GM12878 (cell line): ENCODE measurements around the gene SUOX. TPM values are rescaled to one million over a fixed set of nuclear protein-coding genes. Genes with fewer than 3 reads are reported as not detected.

Experiments
- ATAC-seq: fragments of 200-7000 bp; cut with Tn5 transposase; 3 replicates; pipeline ENCODE4 v1.9.1; 2020; ENCODE audit warnings: mild to moderate bottlenecking, moderate library complexity
- BruUV-seq: library from RNA; stranded (reverse); fragments of 400-500 nt; replicated peaks from 2 replicates; lab custom pipeline; 2021; lab: Mats Ljungman, UMichigan
- CTCF ChIA-PET: fragments of 300-600 bp; sonication (Branson Sonifier 250); formaldehyde crosslinking; extraction: SDS; loops from one replicate; lab custom pipeline; 2021; ENCODE audit warnings: inconsistent platforms; lab: Yijun Ruan, JAX
- POLR2A ChIA-PET: fragments of 350-600 bp; formaldehyde crosslinking; extraction: SDS; loops from one replicate; lab custom pipeline; 2021; ENCODE audit warnings: inconsistent platforms; lab: Charles Lee
- RAD21 ChIA-PET: fragments of 300-600 bp; sonication (Branson Sonifier 250); formaldehyde crosslinking; loops from one replicate; lab custom pipeline; 2023; ENCODE audit warnings: antibody characterized with exemption; ENCODE audit not compliant: unreplicated experiment; lab: Charles Lee
- SMC1A ChIA-PET: fragments of 300-600 bp; sonication (Branson Sonifier 250); formaldehyde crosslinking; loops from one replicate; lab custom pipeline; 2023; ENCODE audit not compliant: unreplicated experiment, uncharacterized antibody; lab: Charles Lee
- DNase-seq: peaks from one replicate; pipeline ENCODE4 v3.0.0-alpha.2; 2011; ENCODE audit warnings: low read depth, low spot score
- FAIRE-seq: peaks from 3 replicates; lab custom pipeline; 2011; peaks lifted over from hg19 to GRCh38; lab: Jason Lieb, UNC
- H2AFZ ChIP-seq: 2 replicates; pipeline ENCODE4 v1.6.0; 2011; ENCODE audit warnings: low read depth, low read length, control low read depth; ENCODE audit not compliant: control insufficient read depth
- H3K27ac ChIP-seq: 2 replicates; pipeline ENCODE4 v1.5.1; 2011; ENCODE audit warnings: control low read depth; ENCODE audit not compliant: control insufficient read depth, insufficient read depth
- H3K27me3 ChIP-seq, 2 experiments: replicated peaks in 1 of 2; 2 replicates each; pipeline versions ENCODE4 v1.6.0 to v1.6.1; 2011; ENCODE audit warnings: low read length in 1 of 2; ENCODE audit not compliant: control insufficient read depth in 2 of 2, insufficient read depth in 2 of 2
- H3K36me3 ChIP-seq, 2 experiments: 2 replicates each; pipeline ENCODE4 v1.5.1; 2011; ENCODE audit warnings: low read length in 1 of 2; ENCODE audit not compliant: control insufficient read depth in 2 of 2, insufficient read depth in 2 of 2
- H3K4me1 ChIP-seq: 2 replicates; pipeline ENCODE4 v1.6.1; 2011; ENCODE audit warnings: mild to moderate bottlenecking, low read length, moderate library complexity, mixed read lengths; ENCODE audit not compliant: control insufficient read depth, insufficient read depth
- H3K4me2 ChIP-seq: 2 replicates; pipeline ENCODE4 v1.6.0; 2011; ENCODE audit warnings: control low read depth; ENCODE audit not compliant: control insufficient read depth, insufficient read depth
- H3K4me3 ChIP-seq: fragments of 200-600 bp; sonication (generic); 2 replicates; pipeline ENCODE4 v1.5.1; 2016
- H3K79me2 ChIP-seq: 2 replicates; pipeline ENCODE4 v1.6.0; 2011; ENCODE audit warnings: low read length; ENCODE audit not compliant: control insufficient read depth, insufficient read depth
- H3K9ac ChIP-seq: 2 replicates; pipeline ENCODE4 v1.8.0; 2011; ENCODE audit warnings: low read length, control low read depth, mixed read lengths; ENCODE audit not compliant: control insufficient read depth, insufficient read depth
- H3K9me3 ChIP-seq: replicated peaks from 3 replicates; pipeline ENCODE4 v1.5.1; 2011; ENCODE audit warnings: mild to moderate bottlenecking, low read length; ENCODE audit not compliant: control insufficient read depth, insufficient read depth
- H4K20me1 ChIP-seq: 2 replicates; pipeline ENCODE4 v1.6.0; 2011; ENCODE audit not compliant: control insufficient read depth, insufficient read depth
- E2F8 ChIP-seq: fragments of 450-650 bp; IDR thresholded peaks from 2 replicates; pipeline ENCODE4 v1.6.1; 2018; ENCODE audit warnings: mild to moderate bottlenecking, low read depth, moderate library complexity; ENCODE audit not compliant: partially characterized antibody
- IRF3 ChIP-seq: fragments of 450-650 bp; IDR thresholded peaks from 2 replicates; pipeline ENCODE4 v1.6.1; 2014; ENCODE audit warnings: mild to moderate bottlenecking
- PRDM15 ChIP-seq: fragments of 450-650 bp; formaldehyde crosslinking; IDR thresholded peaks from 2 replicates; pipeline ENCODE4 v1.4.0; 2020; ENCODE audit warnings: mild to moderate bottlenecking, moderate library complexity
- SPI1 ChIP-seq: IDR thresholded peaks from 2 replicates; pipeline ENCODE4 v1.6.1; 2011; ENCODE audit warnings: low read depth, mild to moderate bottlenecking, low read length, moderate library complexity, borderline replicate concordance; ENCODE audit not compliant: insufficient read depth
- WGBS: methylation state at CpG from one replicate; pipeline ENCODE4 v1.1.6; 2016; ENCODE audit warnings: low lambda C conversion rate; ENCODE audit not compliant: insufficient replicate concordance, insufficient coverage; ENCODE audit errors: missing lambda C conversion rate; 5-methylcytosine and 5-hydroxymethylcytosine counted together
- in situ Hi-C: fragments of 300-500 bp; cut with MboI; formaldehyde crosslinking; loops from 9 replicates; pipeline ENCODE4 v1.14.3; 2018; ENCODE audit warnings: mixed read lengths
- intact Hi-C: fragments of 100-400 bp; cut with micrococcal nuclease; formaldehyde crosslinking; loops from one replicate; pipeline ENCODE4 v1.14.2; 2022; ENCODE audit not compliant: unreplicated experiment
- polyA plus RNA-seq, 11 experiments: library from polyadenylated mRNA; depleted of rRNA in 4 of 11; unstranded in 6 of 11; stranded (reverse) in 5 of 11; fragments of >200 nt; fragmentation: Nextera tagmentation in 4 of 11; fragmentation: Illumina TruSeq in 1 of 11; extraction: Ambion mirVana in 4 of 11; extraction: Trizol in 1 of 11; gene quantifications; 1 replicate in 1 of 11; 2 replicates in 10 of 11; pipeline versions ENCODE4 v1.2.1 to v1.2.3, GENCODE V29; 2011 to 2016; ENCODE audit warnings: inconsistent platforms in 2 of 11, missing spikeins in 2 of 11, low read depth in 1 of 11
- total RNA-seq, 4 experiments: library from RNA; depleted of rRNA in 3 of 4; stranded (reverse); fragments of >200 nt in 3 of 4; fragmentation: Illumina TruSeq in 1 of 4; extraction: Trizol in 1 of 4; gene quantifications; 2 replicates each; pipeline versions ENCODE4 v1.2.1 to v1.2.3, GENCODE V29; 2013 to 2021

Gene SUOX
- total and polyA plus RNA-seq, 10 of the 15 experiments (the other 5 are each of a cell fraction or from before 2014, with no cell fraction given): 5.1 to 18.8 (median 13.4) TPM

GRCh38 chr12:56020423-56021184 is 23.5 kb downstream of the SUOX start, which contains the start of gene IKZF4:
TSS of gene IKZF4 (plus strand) at chr12:56021043. CDS start at chr12:56021494, 451 bp downstream.
- intact Hi-C loops: no loop called here

More at GRCh38 chr12:56020423-56021184, 23.5 kb downstream of the SUOX start, which contains the start of gene IKZF4:
- ChIA-PET SMC1A (interaction anchor here (2.1 kb wide), 1 partner anchor 8 kb away, joined by 7 read pairs; no protein-coding TSS in a partner anchor), POLR2A (interaction anchor here (1.5 kb wide), 1 partner anchor 23 kb away, joined by 4 read pairs; the partner anchor contains the start of gene SUOX), RAD21 (no interaction called here), CTCF (interaction anchor here (2.3 kb wide), 1 partner anchor 9 kb away, joined by 8 read pairs; no protein-coding TSS in a partner anchor)
- WGBS: 39% methylated on average over 9 of the region's 10 CpGs
- Histone ChIP-seq H3K9me3 (no peaks in the 10 kb centered on the region), H3K36me3 (no peaks in the 10 kb centered on the region), H3K4me3 (no peak within 1 kb of the TSS), H3K79me2 (no peaks in the 10 kb centered on the region), H3K27me3 (no peaks in the 10 kb centered on the region), H4K20me1 (no peaks in the 10 kb centered on the region), H3K4me2 (no peak within 1 kb of the TSS), H2AFZ (peak within 1 kb of the TSS; percentile 23), H3K9ac (no peak within 1 kb of the TSS), H3K27ac (no peak within 1 kb of the TSS), H3K4me1 (peaks cover 7% of the 10 kb centered on the region)
- FAIRE-seq: no peak
- no TSS peak for BruUV-seq
- TF ChIP-seq SPI1 (peak; percentile 47; the same call in 1 of the 2 replicates), PRDM15 (CRISPR knock-in tag) (no peak), IRF3 (no peak), E2F8 (no peak)
- peak; percentile 27; the same call in 2 of the 3 replicates for ATAC-seq
- in situ Hi-C loops: no loop called here
- DNase-seq: no peak
